Keratinocyte (primary cell): ENCODE measurements around the gene DCDC2C.

Experiments used
- CTCF ChIP-seq, 3 experiments: IDR thresholded peaks in 1 of 3; conservative IDR thresholded peaks in 1 of 3; optimal IDR thresholded peaks in 1 of 3; 2 replicates in 2 of 3; 3 replicates in 1 of 3; pipeline versions ENCODE3 to v1.5.1; 2011; ENCODE audit warnings: low read length in 3 of 3, mild to moderate bottlenecking in 3 of 3, moderate library complexity in 2 of 3, control low read depth in 1 of 3, inconsistent platforms in 1 of 3; ENCODE audit not compliant: insufficient read depth in 2 of 3; ENCODE audit errors: extremely low read depth in 1 of 3
- EZH2 ChIP-seq: IDR thresholded peaks from one replicate; pipeline ENCODE4 v1.6.1; 2012; ENCODE audit warnings: inconsistent platforms, mild to moderate bottlenecking, low read length, moderate library complexity

- no peak for TF ChIP-seq CTCF (optimal IDR thresholded peaks at IDR 0.05 in 1 of 3, IDR thresholded peaks at IDR 0.05 in 1 of 3, conservative IDR thresholded peaks at IDR 0.05 in 1 of 3; ENCODE audit: extremely low read depth in 1 of 3, insufficient read depth in 2 of 3, low read length in 3 of 3)
- no peak for TF ChIP-seq EZH2
Measured at GRCh38 chr2:3670376-3670775, 33.0 kb upstream of the DCDC2C start.
